ENCODE data around the gene TENM3.

DNA sequence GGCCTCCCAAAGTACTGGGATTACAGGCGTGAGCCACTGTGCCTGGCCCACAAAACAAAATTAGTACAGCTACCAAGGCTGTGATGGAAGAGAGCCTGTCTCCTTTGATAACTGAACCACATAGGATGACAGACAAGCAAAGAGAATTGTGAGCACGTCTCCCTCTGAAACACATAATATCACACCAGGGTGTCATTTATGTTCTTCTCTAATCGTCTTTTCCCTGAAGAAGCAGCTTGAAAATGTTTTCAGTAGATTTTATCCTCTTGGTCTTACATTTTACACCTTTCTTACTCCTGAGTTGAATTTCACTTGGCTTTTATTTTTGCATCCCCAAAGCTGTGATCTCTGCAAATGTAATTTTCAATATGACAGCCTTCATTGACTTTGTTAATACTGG is 67.8 kb downstream of the TENM3 start:
- TF ChIP-seq, protein P1, sequence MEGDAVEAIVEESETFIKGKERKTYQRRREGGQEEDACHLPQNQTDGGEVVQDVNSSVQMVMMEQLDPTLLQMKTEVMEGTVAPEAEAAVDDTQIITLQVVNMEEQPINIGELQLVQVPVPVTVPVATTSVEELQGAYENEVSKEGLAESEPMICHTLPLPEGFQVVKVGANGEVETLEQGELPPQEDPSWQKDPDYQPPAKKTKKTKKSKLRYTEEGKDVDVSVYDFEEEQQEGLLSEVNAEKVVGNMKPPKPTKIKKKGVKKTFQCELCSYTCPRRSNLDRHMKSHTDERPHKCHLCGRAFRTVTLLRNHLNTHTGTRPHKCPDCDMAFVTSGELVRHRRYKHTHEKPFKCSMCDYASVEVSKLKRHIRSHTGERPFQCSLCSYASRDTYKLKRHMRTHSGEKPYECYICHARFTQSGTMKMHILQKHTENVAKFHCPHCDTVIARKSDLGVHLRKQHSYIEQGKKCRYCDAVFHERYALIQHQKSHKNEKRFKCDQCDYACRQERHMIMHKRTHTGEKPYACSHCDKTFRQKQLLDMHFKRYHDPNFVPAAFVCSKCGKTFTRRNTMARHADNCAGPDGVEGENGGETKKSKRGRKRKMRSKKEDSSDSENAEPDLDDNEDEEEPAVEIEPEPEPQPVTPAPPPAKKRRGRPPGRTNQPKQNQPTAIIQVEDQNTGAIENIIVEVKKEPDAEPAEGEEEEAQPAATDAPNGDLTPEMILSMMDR (IDR thresholded peaks at IDR 0.05; ENCODE audit: insufficient read depth, low read length, poor library complexity, severe bottlenecking), result no peak
- TF ChIP-seq EZH2phosphoT487 (conservative IDR thresholded peaks at IDR 0.05; ENCODE audit: low read length), result no peak
